ENCODE results near the gene NADK2. TPM values are rescaled to one million over a fixed set of nuclear protein-coding genes. Genes with fewer than 3 reads are reported as not detected.

The NADK2 gene
- total RNA-seq, 1 donor from 2014 or later: 21.1 TPM

DNA sequence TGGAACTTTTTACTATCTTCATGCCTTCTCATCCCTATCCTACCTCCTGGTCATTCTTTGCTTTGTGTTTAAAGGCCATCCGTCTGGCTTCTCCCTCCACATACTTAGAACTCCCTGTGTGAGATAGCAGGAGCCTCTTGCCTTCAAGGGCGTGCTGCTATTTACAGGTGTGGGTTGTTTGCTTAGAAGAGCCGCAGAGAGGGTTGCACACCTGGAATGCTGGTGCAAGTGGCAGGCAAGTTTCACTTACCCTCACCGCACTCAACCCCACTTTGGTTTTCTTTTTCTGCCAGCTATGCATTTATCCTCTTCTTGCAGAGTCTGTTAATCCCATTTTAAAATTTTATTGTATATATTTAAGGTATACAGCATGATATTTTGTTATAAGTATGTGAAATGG, 77.3 kb downstream of the NADK2 start:
- Histone ChIP-seq H3K9me3 (no peaks in the 10 kb centered on the region), H3K27ac (no peak overlapping the region), H3K36me3 (peaks cover 81% of the 10 kb centered on the region), H3K4me3 (no peak overlapping the region), H3K27me3 (no peaks in the 10 kb centered on the region), H3K4me1 (no peaks in the 10 kb centered on the region)
- intact Hi-C loops (cut with DNase I): no loop called here
- DNase-seq (no peak), ATAC-seq (no peak)
- TF ChIP-seq, protein P1, sequence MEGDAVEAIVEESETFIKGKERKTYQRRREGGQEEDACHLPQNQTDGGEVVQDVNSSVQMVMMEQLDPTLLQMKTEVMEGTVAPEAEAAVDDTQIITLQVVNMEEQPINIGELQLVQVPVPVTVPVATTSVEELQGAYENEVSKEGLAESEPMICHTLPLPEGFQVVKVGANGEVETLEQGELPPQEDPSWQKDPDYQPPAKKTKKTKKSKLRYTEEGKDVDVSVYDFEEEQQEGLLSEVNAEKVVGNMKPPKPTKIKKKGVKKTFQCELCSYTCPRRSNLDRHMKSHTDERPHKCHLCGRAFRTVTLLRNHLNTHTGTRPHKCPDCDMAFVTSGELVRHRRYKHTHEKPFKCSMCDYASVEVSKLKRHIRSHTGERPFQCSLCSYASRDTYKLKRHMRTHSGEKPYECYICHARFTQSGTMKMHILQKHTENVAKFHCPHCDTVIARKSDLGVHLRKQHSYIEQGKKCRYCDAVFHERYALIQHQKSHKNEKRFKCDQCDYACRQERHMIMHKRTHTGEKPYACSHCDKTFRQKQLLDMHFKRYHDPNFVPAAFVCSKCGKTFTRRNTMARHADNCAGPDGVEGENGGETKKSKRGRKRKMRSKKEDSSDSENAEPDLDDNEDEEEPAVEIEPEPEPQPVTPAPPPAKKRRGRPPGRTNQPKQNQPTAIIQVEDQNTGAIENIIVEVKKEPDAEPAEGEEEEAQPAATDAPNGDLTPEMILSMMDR (IDR thresholded peaks at IDR 0.05): no peak

DNA sequence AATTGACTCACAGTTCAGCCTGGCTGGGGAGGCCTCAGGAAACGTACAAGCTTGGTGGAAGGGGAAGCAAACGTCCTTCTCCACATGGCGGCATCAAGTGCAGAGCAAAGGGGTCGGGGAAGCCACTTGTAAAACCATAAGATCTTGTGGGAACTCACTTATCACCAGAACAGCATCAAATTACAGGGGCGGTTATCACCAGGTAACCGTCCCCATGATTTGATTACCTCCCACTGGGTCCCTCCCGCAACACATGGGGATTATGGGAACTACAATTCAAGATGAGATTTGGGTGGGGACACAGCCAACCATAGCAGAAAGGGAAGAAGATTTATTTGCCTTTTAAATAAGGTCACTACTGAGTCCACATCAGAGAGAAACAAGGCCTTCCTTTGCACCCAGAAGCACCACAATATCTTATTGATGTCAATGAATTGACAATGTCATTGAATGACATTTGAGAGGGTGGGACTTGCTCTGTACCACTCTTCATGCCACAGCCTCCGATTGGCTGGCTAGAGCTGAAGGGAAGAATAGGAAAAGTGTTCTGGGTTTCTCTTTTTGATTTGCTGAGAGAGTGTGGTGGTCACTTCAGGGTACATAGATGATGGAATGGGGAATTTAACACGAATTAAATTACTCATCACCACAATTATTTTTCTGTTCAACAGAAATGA, 78.8 kb downstream of the NADK2 start:
- no peak overlapping the region for H3K4me3 ChIP-seq
- H3K9me3 ChIP-seq: no peaks in the 10 kb centered on the region
- peaks cover 67% of the 10 kb centered on the region for H3K36me3 ChIP-seq
- no peak for DNase-seq
- no peaks in the 10 kb centered on the region for H3K27me3 ChIP-seq
- TF ChIP-seq, protein P1 (IDR thresholded peaks at IDR 0.05): no peak
- H3K27ac ChIP-seq: no peak overlapping the region
- intact Hi-C loops (cut with DNase I): no loop called here
- H3K4me1 ChIP-seq: no peaks in the 10 kb centered on the region
- ATAC-seq: no peak

DNA sequence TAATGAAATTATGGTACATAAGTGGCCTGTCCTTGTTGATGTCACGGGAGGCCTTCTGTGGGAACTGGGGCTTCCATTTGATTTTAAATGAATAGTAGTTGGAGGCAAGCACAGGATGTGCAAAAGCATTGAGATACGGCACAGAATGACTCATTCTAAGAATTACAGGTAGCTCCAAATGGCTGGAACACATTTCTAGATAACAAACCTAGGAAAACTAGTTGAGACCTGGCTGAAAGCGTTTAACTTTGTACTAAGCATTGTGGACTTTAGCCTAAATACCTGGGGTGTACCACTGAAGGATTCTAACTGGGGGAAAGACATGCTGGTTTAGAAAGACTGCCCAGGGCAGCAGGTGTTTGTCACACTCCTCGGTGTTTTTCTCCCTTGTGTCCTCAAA, 80.4 kb downstream of the NADK2 start:
- H3K4me3 ChIP-seq: no peak overlapping the region
- intact Hi-C loops (cut with DNase I): no loop called here
- no peaks in the 10 kb centered on the region for H3K27me3 ChIP-seq
- H3K9me3 ChIP-seq: no peaks in the 10 kb centered on the region
- DNase-seq: no peak
- TF ChIP-seq, protein P1 (IDR thresholded peaks at IDR 0.05): no peak
- H3K36me3 ChIP-seq: peaks cover 60% of the 10 kb centered on the region
- H3K4me1 ChIP-seq: peaks cover 6% of the 10 kb centered on the region
- no peak overlapping the region for H3K27ac ChIP-seq
- ATAC-seq: no peak

GRCh38 chr5:36160617-36161016, 81.1 kb downstream of the NADK2 start:
- Histone ChIP-seq H3K27ac (no peak overlapping the region), H3K4me1 (peaks cover 13% of the 10 kb centered on the region), H3K27me3 (no peaks in the 10 kb centered on the region), H3K4me3 (no peak overlapping the region), H3K36me3 (peaks cover 57% of the 10 kb centered on the region), H3K9me3 (no peaks in the 10 kb centered on the region)
- intact Hi-C loops (cut with DNase I): no loop called here
- DNase-seq (no peak), ATAC-seq (no peak)
- TF ChIP-seq, protein P1 (IDR thresholded peaks at IDR 0.05): no peak

GRCh38 chr5:36158144-36158543, 83.6 kb downstream of the NADK2 start:
- DNase-seq: no peak
- no peak for ATAC-seq
- Histone ChIP-seq H3K36me3 (peaks cover 44% of the 10 kb centered on the region), H3K27ac (no peak overlapping the region), H3K27me3 (no peaks in the 10 kb centered on the region), H3K9me3 (no peaks in the 10 kb centered on the region), H3K4me1 (peaks cover 25% of the 10 kb centered on the region), H3K4me3 (no peak overlapping the region)
- intact Hi-C loops (cut with DNase I): no loop called here
- TF ChIP-seq, protein P1 (IDR thresholded peaks at IDR 0.05): no peak

- H3K4me3 ChIP-seq: no peak overlapping the region
- intact Hi-C loops (cut with DNase I): no loop called here
- H3K9me3 ChIP-seq: no peaks in the 10 kb centered on the region
- peaks cover 31% of the 10 kb centered on the region for H3K4me1 ChIP-seq
- ATAC-seq (no peak), DNase-seq (no peak)
- no peak overlapping the region for H3K27ac ChIP-seq
- H3K36me3 ChIP-seq: peaks cover 29% of the 10 kb centered on the region
- H3K27me3 ChIP-seq: no peaks in the 10 kb centered on the region
- TF ChIP-seq, protein P1 (IDR thresholded peaks at IDR 0.05): no peak
Observed at GRCh38 chr5:36156619-36157018, 85.1 kb downstream of the NADK2 start.
